ENCODE results near the gene TPRG1L. TPM values are rescaled to one million over a fixed set of nuclear protein-coding genes. Genes with fewer than 3 reads are reported as not detected.

Gene TPRG1L
- total and polyA plus RNA-seq, 2 experiments from 2014 or later, result 6.2 to 20.3 TPM

DNA sequence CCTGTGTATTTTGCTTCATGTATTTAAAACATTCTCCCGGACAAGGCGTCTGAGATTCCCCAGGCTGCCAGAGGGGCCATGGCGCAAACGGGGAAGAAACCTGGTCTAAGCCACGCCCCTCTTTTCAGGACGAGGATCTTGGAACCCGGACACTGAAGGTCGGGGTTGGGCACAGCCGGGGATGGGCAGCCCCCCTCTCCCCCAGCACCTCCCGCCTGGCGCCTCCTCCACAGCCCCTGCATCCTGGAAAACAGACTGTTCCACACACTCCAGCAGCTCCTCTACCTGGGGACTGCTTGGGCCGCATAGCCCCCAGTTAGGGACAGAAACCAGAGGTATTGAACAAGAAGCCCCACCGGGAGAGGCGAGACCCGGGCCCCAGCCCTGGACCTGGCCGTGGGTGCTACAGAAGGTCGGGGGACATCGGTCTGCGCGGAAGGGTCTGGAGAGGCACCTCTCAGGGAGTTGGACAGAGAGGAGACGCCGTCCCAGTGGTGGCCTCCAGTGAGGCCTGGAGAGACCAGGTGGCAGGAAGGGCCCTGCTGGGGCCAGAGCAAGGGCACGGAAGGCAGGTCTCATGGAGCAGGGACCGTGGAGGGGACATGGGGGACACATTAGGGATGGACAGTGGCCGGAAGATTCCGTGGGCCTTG is 32.9 kb downstream of the TPRG1L start:
- H3K4me3 ChIP-seq, result no peak overlapping the region
- Mint-ChIP-seq H3K27ac (no peak overlapping the region), H3K36me3 (ENCODE audit: low read depth) (no peaks in the 10 kb centered on the region), H3K4me1 (peaks cover 9% of the 10 kb centered on the region), H3K27me3 (ENCODE audit: insufficient read depth, low read depth, poor library complexity) (peaks cover 47% of the 10 kb centered on the region), H3K4me3 (no peak overlapping the region), H3K9me3 (no peaks in the 10 kb centered on the region; the same call in 2 of the 3 replicates)
- no peak for TF ChIP-seq POLR2AphosphoS5 (IDR thresholded peaks at IDR 0.05; ENCODE audit: low read depth)
- H3F3A ChIP-seq (replicated peaks; ENCODE audit: low read depth), result 0 out of 2 replicates have a peak, but pooled peaks cover 3% of the 10 kb centered on the region
- H3K27me3 ChIP-seq (ENCODE audit: insufficient read depth), result peaks cover 53% of the 10 kb centered on the region
- H2AFZ ChIP-seq, result no peak overlapping the region
- peaks cover 3% of the 10 kb centered on the region; the same call in 1 of the 2 replicates for H3K4me1 ChIP-seq (ENCODE audit: insufficient read depth)
- no peak overlapping the region for H3K4me2 ChIP-seq
- no peak for DNase-seq (ENCODE audit: low spot score)
- ATAC-seq, result peak; percentile 8; the same call in 1 of the 3 replicates
- H3K79me2 ChIP-seq (replicated peaks; ENCODE audit: insufficient read depth), result no peaks in the 10 kb centered on the region
- H4K20me1 ChIP-seq (replicated peaks; ENCODE audit: insufficient read depth), result peaks cover 6% of the 10 kb centered on the region; the same call in 1 of the 2 replicates
- H3K9me2 ChIP-seq (ENCODE audit: insufficient read depth), result no peaks in the 10 kb centered on the region
- H3K27ac ChIP-seq (ENCODE audit: low read depth), result no peak overlapping the region
- H3K36me3 ChIP-seq (ENCODE audit: insufficient read depth), result no peaks in the 10 kb centered on the region

DNA sequence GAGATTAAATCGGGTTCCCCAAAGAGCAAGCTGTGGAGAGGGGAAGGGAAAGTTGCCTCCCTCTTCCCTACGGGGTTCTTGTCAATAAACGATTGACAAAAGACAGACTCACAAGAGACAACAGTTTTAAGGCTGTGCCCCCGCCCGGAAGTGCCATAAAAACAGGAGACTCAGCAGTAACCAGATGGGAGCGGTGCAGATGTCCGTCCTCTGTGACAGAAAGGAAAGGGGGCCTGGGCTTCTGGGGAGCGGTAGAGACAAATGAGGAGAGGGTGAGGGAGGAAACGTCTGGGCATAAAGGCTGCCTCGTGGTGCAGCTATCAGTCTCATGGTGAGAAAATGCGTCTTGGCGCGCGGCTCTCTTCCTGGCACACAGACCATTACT is 33.4 kb downstream of the TPRG1L start:
- H3K27me3 Mint-ChIP-seq (ENCODE audit: insufficient read depth, low read depth, poor library complexity), result peaks cover 44% of the 10 kb centered on the region
- Histone ChIP-seq H2AFZ (no peak overlapping the region), H3K27ac (ENCODE audit: low read depth) (no peak overlapping the region), H3K36me3 (ENCODE audit: insufficient read depth) (no peaks in the 10 kb centered on the region), H3K27me3 (ENCODE audit: insufficient read depth) (peaks cover 48% of the 10 kb centered on the region), H4K20me1 (replicated peaks; ENCODE audit: insufficient read depth) (peaks cover 6% of the 10 kb centered on the region; the same call in 1 of the 2 replicates), H3K79me2 (replicated peaks; ENCODE audit: insufficient read depth) (no peaks in the 10 kb centered on the region), H3K4me2 (no peak overlapping the region), H3K4me3 (no peak overlapping the region), H3K4me1 (ENCODE audit: insufficient read depth) (peaks cover 3% of the 10 kb centered on the region; the same call in 1 of the 2 replicates), H3K9me2 (ENCODE audit: insufficient read depth) (no peaks in the 10 kb centered on the region), H3F3A (replicated peaks; ENCODE audit: low read depth) (0 out of 2 replicates have a peak, but pooled peaks cover 3% of the 10 kb centered on the region)
- no peak overlapping the region for H3K4me3 Mint-ChIP-seq
- no peaks in the 10 kb centered on the region for H3K36me3 Mint-ChIP-seq (ENCODE audit: low read depth)
- no peaks in the 10 kb centered on the region; the same call in 2 of the 3 replicates for H3K9me3 Mint-ChIP-seq
- peaks cover 8% of the 10 kb centered on the region for H3K4me1 Mint-ChIP-seq
- H3K27ac Mint-ChIP-seq, result no peak overlapping the region
- no peak for ATAC-seq
- DNase-seq (ENCODE audit: low spot score), result no peak
- TF ChIP-seq, protein P1, sequence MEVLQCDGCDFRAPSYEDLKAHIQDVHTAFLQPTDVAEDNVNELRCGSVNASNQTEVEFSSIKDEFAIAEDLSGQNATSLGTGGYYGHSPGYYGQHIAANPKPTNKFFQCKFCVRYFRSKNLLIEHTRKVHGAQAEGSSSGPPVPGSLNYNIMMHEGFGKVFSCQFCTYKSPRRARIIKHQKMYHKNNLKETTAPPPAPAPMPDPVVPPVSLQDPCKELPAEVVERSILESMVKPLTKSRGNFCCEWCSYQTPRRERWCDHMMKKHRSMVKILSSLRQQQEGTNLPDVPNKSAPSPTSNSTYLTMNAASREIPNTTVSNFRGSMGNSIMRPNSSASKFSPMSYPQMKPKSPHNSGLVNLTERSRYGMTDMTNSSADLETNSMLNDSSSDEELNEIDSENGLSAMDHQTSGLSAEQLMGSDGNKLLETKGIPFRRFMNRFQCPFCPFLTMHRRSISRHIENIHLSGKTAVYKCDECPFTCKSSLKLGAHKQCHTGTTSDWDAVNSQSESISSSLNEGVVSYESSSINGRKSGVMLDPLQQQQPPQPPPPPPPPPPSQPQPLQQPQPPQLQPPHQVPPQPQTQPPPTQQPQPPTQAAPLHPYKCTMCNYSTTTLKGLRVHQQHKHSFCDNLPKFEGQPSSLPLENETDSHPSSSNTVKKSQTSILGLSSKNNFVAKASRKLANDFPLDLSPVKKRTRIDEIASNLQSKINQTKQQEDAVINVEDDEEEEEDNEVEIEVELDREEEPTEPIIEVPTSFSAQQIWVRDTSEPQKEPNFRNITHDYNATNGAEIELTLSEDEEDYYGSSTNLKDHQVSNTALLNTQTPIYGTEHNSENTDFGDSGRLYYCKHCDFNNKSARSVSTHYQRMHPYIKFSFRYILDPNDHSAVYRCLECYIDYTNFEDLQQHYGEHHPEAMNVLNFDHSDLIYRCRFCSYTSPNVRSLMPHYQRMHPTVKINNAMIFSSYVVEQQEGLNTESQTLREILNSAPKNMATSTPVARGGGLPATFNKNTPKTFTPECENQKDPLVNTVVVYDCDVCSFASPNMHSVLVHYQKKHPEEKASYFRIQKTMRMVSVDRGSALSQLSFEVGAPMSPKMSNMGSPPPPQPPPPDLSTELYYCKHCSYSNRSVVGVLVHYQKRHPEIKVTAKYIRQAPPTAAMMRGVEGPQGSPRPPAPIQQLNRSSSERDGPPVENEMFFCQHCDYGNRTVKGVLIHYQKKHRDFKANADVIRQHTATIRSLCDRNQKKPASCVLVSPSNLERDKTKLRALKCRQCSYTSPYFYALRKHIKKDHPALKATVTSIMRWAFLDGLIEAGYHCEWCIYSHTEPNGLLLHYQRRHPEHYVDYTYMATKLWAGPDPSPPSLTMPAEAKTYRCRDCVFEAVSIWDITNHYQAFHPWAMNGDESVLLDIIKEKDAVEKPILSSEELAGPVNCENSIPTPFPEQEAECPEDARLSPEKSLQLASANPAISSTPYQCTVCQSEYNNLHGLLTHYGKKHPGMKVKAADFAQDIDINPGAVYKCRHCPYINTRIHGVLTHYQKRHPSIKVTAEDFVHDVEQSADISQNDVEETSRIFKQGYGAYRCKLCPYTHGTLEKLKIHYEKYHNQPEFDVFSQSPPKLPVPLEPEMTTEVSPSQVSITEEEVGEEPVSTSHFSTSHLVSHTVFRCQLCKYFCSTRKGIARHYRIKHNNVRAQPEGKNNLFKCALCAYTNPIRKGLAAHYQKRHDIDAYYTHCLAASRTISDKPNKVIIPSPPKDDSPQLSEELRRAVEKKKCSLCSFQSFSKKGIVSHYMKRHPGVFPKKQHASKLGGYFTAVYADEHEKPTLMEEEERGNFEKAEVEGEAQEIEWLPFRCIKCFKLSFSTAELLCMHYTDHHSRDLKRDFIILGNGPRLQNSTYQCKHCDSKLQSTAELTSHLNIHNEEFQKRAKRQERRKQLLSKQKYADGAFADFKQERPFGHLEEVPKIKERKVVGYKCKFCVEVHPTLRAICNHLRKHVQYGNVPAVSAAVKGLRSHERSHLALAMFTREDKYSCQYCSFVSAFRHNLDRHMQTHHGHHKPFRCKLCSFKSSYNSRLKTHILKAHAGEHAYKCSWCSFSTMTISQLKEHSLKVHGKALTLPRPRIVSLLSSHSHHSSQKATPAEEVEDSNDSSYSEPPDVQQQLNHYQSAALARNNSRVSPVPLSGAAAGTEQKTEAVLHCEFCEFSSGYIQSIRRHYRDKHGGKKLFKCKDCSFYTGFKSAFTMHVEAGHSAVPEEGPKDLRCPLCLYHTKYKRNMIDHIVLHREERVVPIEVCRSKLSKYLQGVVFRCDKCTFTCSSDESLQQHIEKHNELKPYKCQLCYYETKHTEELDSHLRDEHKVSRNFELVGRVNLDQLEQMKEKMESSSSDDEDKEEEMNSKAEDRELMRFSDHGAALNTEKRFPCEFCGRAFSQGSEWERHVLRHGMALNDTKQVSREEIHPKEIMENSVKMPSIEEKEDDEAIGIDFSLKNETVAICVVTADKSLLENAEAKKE (CRISPR knock-in tag; IDR thresholded peaks at IDR 0.05), result no peak
- TF ChIP-seq NANOG (IDR thresholded peaks at IDR 0.05; ENCODE audit: borderline replicate concordance) (no peak), ZNF331 (CRISPR knock-in tag; IDR thresholded peaks at IDR 0.05; ENCODE audit: low read depth) (no peak), JUNB (IDR thresholded peaks at IDR 0.05; ENCODE audit: unreplicated experiment) (no peak), EZH2 (IDR thresholded peaks at IDR 0.05; ENCODE audit: low read depth, unreplicated experiment) (no peak), ZNF114 (CRISPR knock-in tag; IDR thresholded peaks at IDR 0.05) (no peak), CREB1 (CRISPR knock-in tag; IDR thresholded peaks at IDR 0.05; ENCODE audit: low read depth) (no peak), EZH2phosphoT487 (IDR thresholded peaks at IDR 0.05; ENCODE audit: unreplicated experiment) (no peak)
- TF ChIP-seq, protein P2, sequence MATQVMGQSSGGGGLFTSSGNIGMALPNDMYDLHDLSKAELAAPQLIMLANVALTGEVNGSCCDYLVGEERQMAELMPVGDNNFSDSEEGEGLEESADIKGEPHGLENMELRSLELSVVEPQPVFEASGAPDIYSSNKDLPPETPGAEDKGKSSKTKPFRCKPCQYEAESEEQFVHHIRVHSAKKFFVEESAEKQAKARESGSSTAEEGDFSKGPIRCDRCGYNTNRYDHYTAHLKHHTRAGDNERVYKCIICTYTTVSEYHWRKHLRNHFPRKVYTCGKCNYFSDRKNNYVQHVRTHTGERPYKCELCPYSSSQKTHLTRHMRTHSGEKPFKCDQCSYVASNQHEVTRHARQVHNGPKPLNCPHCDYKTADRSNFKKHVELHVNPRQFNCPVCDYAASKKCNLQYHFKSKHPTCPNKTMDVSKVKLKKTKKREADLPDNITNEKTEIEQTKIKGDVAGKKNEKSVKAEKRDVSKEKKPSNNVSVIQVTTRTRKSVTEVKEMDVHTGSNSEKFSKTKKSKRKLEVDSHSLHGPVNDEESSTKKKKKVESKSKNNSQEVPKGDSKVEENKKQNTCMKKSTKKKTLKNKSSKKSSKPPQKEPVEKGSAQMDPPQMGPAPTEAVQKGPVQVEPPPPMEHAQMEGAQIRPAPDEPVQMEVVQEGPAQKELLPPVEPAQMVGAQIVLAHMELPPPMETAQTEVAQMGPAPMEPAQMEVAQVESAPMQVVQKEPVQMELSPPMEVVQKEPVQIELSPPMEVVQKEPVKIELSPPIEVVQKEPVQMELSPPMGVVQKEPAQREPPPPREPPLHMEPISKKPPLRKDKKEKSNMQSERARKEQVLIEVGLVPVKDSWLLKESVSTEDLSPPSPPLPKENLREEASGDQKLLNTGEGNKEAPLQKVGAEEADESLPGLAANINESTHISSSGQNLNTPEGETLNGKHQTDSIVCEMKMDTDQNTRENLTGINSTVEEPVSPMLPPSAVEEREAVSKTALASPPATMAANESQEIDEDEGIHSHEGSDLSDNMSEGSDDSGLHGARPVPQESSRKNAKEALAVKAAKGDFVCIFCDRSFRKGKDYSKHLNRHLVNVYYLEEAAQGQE (IDR thresholded peaks at IDR 0.05; ENCODE audit: unreplicated experiment), result no peak
- TF ChIP-seq, protein P3, sequence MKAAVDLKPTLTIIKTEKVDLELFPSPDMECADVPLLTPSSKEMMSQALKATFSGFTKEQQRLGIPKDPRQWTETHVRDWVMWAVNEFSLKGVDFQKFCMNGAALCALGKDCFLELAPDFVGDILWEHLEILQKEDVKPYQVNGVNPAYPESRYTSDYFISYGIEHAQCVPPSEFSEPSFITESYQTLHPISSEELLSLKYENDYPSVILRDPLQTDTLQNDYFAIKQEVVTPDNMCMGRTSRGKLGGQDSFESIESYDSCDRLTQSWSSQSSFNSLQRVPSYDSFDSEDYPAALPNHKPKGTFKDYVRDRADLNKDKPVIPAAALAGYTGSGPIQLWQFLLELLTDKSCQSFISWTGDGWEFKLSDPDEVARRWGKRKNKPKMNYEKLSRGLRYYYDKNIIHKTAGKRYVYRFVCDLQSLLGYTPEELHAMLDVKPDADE (IDR thresholded peaks at IDR 0.05), result no peak
